ENCODE results near the gene ASXL1. TPM values are rescaled to one million over a fixed set of nuclear protein-coding genes. Genes with fewer than 3 reads are reported as not detected.
A peak's percentile ranks its signal among the peaks of the same experiment; 100 is the strongest.
"Not testable (repeated sequence)": the region's sequence is repeated elsewhere in the genome, so short reads cannot be mapped to it uniquely, and the experiment has no call there.

ASXL1 gene
- total RNA-seq, 3 donors from 2014 or later (not counting 1 experiment from before 2014, with no cell fraction given), result 106 to 125 (median 108) TPM

- H3K4me3 Mint-ChIP-seq, result no peak overlapping the region
- H3K4me1 Mint-ChIP-seq, result peaks cover 32 to 49% of the 10 kb centered on the region in 2 donors
- H3K27me3 ChIP-seq (ENCODE audit: control insufficient read depth, insufficient read depth, low read length), result no peaks in the 10 kb centered on the region
- intact Hi-C loops (cut with micrococcal nuclease), result no loop called here
- H3K4me3 ChIP-seq (ENCODE audit: low read length), result no peak overlapping the region
- H3K27me3 Mint-ChIP-seq (ENCODE audit: low read depth in 2 of 2), result no peaks in the 10 kb centered on the region
- no peak for TF ChIP-seq CTCF (IDR thresholded peaks at IDR 0.05)
- no peaks in the 10 kb centered on the region for H3K9me3 Mint-ChIP-seq
- peaks cover 12% of the 10 kb centered on the region for H3K4me1 ChIP-seq (ENCODE audit: control insufficient read depth, insufficient read depth, low read length)
- 96% methylated on average over 2 of the region's 2 CpGs for WGBS (ENCODE audit: insufficient coverage)
- peaks cover 7% of the 10 kb centered on the region for H3K36me3 ChIP-seq (ENCODE audit: control insufficient read depth, insufficient read depth, low read length)
- H3K9me3 ChIP-seq (ENCODE audit: control insufficient read depth, insufficient read depth, low read length), result no peaks in the 10 kb centered on the region
- ATAC-seq (no peak), DNase-seq (no peak)
- H3K27ac Mint-ChIP-seq, result no peak overlapping the region
- H3K36me3 Mint-ChIP-seq, result no peaks in the 10 kb centered on the region
- H3K27ac ChIP-seq (ENCODE audit: low read length), result no peak overlapping the region
These were observed 45.9 kb downstream of the ASXL1 start for GRCh38 chr20:32404017-32404416.

- H3K4me3 ChIP-seq (ENCODE audit: low read length), result no peak overlapping the region
- DNase-seq (no peak), ATAC-seq (no peak)
- intact Hi-C loops (cut with micrococcal nuclease), result no loop called here
- peaks cover 23 to 35% of the 10 kb centered on the region in 2 donors for H3K4me1 Mint-ChIP-seq
- no peak overlapping the region for H3K4me3 Mint-ChIP-seq
- WGBS (ENCODE audit: insufficient coverage), result 100% methylated on average over 4 of the region's 4 CpGs
- H3K9me3 ChIP-seq (ENCODE audit: control insufficient read depth, insufficient read depth, low read length), result no peaks in the 10 kb centered on the region
- no peak for TF ChIP-seq CTCF (IDR thresholded peaks at IDR 0.05)
- peaks cover 12% of the 10 kb centered on the region for H3K4me1 ChIP-seq (ENCODE audit: control insufficient read depth, insufficient read depth, low read length)
- H3K36me3 ChIP-seq (ENCODE audit: control insufficient read depth, insufficient read depth, low read length), result peaks cover 2% of the 10 kb centered on the region
- no peaks in the 10 kb centered on the region for H3K27me3 Mint-ChIP-seq (ENCODE audit: low read depth in 2 of 2)
- H3K27me3 ChIP-seq (ENCODE audit: control insufficient read depth, insufficient read depth, low read length), result no peaks in the 10 kb centered on the region
- H3K27ac Mint-ChIP-seq, result peak overlapping the region in 1 of 2 donors; percentile 82
- no peaks in the 10 kb centered on the region for H3K36me3 Mint-ChIP-seq
- H3K9me3 Mint-ChIP-seq, result no peaks in the 10 kb centered on the region
- H3K27ac ChIP-seq (ENCODE audit: low read length), result no peak overlapping the region
These were observed 48.6 kb downstream of the ASXL1 start for GRCh38 chr20:32406701-32407100.

GRCh38 chr20:32407131-32407750 is 49.1 kb downstream of the ASXL1 start:
- WGBS (ENCODE audit: insufficient coverage), result 46% methylated on average over 6 of the region's 9 CpGs
- H3K36me3 Mint-ChIP-seq; intact Hi-C loops (cut with micrococcal nuclease); H3K9me3 Mint-ChIP-seq; H3K4me3 ChIP-seq (ENCODE audit: low read length); H3K27me3 Mint-ChIP-seq (ENCODE audit: low read depth in 2 of 2); H3K27me3 ChIP-seq (ENCODE audit: control insufficient read depth, insufficient read depth, low read length); H3K36me3 ChIP-seq (ENCODE audit: control insufficient read depth, insufficient read depth, low read length); H3K27ac ChIP-seq (ENCODE audit: low read length); H3K9me3 ChIP-seq (ENCODE audit: control insufficient read depth, insufficient read depth, low read length): not testable (repeated sequence)
- DNase-seq, result peak; percentile 21 to 81
- H3K27ac Mint-ChIP-seq, result peak overlapping the region; percentile 59 to 82
- H3K4me1 Mint-ChIP-seq, result peaks cover 28 to 40% of the 10 kb centered on the region in 2 donors
- H3K4me1 ChIP-seq (ENCODE audit: control insufficient read depth, insufficient read depth, low read length), result peaks cover 12% of the 10 kb centered on the region
- peak overlapping the region; percentile 56 for H3K4me3 Mint-ChIP-seq
- peak; percentile 80 to 96 (median 93) for ATAC-seq

GRCh38 chr20:32411955-32412706 is 54.0 kb downstream of the ASXL1 start:
- peaks cover 44 to 47% of the 10 kb centered on the region in 2 donors for H3K4me1 Mint-ChIP-seq
- H3K4me1 ChIP-seq (ENCODE audit: control insufficient read depth, insufficient read depth, low read length), result peaks cover 13% of the 10 kb centered on the region
- no peak for TF ChIP-seq CTCF (IDR thresholded peaks at IDR 0.05)
- H3K27ac Mint-ChIP-seq, result peak overlapping the region in 1 of 2 donors; percentile 50
- H3K9me3 Mint-ChIP-seq, result no peaks in the 10 kb centered on the region
- H3K36me3 Mint-ChIP-seq, result no peaks in the 10 kb centered on the region
- no peak overlapping the region for H3K4me3 ChIP-seq (ENCODE audit: low read length)
- ATAC-seq, result peak in 1 of 3 donors; percentile 38
- H3K27me3 Mint-ChIP-seq (ENCODE audit: low read depth in 2 of 2), result no peaks in the 10 kb centered on the region
- H3K4me3 Mint-ChIP-seq, result no peak overlapping the region
- DNase-seq, result no peak
- H3K27ac ChIP-seq (ENCODE audit: low read length), result no peak overlapping the region
- peaks cover 2% of the 10 kb centered on the region for H3K36me3 ChIP-seq (ENCODE audit: control insufficient read depth, insufficient read depth, low read length)
- no peaks in the 10 kb centered on the region for H3K9me3 ChIP-seq (ENCODE audit: control insufficient read depth, insufficient read depth, low read length)
- 41% methylated on average over 2 of the region's 2 CpGs for WGBS (ENCODE audit: insufficient coverage)
- no peaks in the 10 kb centered on the region for H3K27me3 ChIP-seq (ENCODE audit: control insufficient read depth, insufficient read depth, low read length)
- intact Hi-C loops (cut with micrococcal nuclease), result no loop called here
